SK-N-SH treated with all-trans-retinoic acid at 6 μM for 48 hours (cell line): ENCODE results near the gene RBBP4.
"Not testable (repeated sequence)": the region's sequence is repeated elsewhere in the genome, so short reads cannot be mapped to it uniquely, and the experiment has no call there.

Source experiments
- ATAC-seq: fragments of 200-7000 bp; cut with Tn5 transposase; 3 replicates; pipeline ENCODE4 v1.9.1; 2020; ENCODE audit warnings: mild to moderate bottlenecking, moderate library complexity
- ARNTL ChIP-seq: fragments of 450-650 bp; formaldehyde crosslinking; IDR thresholded peaks from 2 replicates; pipeline ENCODE4 v1.5.0; 2020; ENCODE audit warnings: low read depth, mild to moderate bottlenecking, moderate library complexity, borderline replicate concordance
- BACH2 ChIP-seq: fragments of 250-450 bp; sonication (Bioruptor Pico); IDR thresholded peaks from 2 replicates; pipeline ENCODE4 v1.9.0; 2021; ENCODE audit warnings: mild to moderate bottlenecking, borderline replicate concordance
- CREB5 ChIP-seq: fragments of 250-450 bp; sonication (Bioruptor Pico); IDR thresholded peaks from 2 replicates; pipeline ENCODE4 v1.5.1; 2020; ENCODE audit warnings: low read depth, mild to moderate bottlenecking, moderate library complexity
- CSRNP3 ChIP-seq: fragments of 250-450 bp; sonication (Bioruptor Pico); IDR thresholded peaks from 2 replicates; pipeline ENCODE4 v1.5.1; 2021; ENCODE audit warnings: mild to moderate bottlenecking, moderate library complexity
- GLIS3 ChIP-seq: fragments of 250-450 bp; sonication (Bioruptor Pico); IDR thresholded peaks from 2 replicates; pipeline ENCODE4 v1.5.0; 2020; ENCODE audit warnings: mild to moderate bottlenecking, moderate library complexity
- ISL1 ChIP-seq: fragments of 250-450 bp; sonication (Bioruptor Pico); IDR thresholded peaks from 2 replicates; pipeline ENCODE4 v2.1.2; 2022; ENCODE audit warnings: mild to moderate bottlenecking, moderate library complexity
- PATZ1 ChIP-seq: fragments of 250-450 bp; sonication (Bioruptor Pico); IDR thresholded peaks from 2 replicates; pipeline ENCODE4 v1.8.0; 2020; ENCODE audit warnings: mild to moderate bottlenecking, moderate library complexity, borderline replicate concordance
- POU6F1 ChIP-seq: fragments of 250-450 bp; sonication (Bioruptor Pico); IDR thresholded peaks from 2 replicates; pipeline ENCODE4 v1.8.0; 2021; ENCODE audit warnings: low read depth, mild to moderate bottlenecking, moderate library complexity, borderline replicate concordance
- TCF4 ChIP-seq: fragments of 250-450 bp; sonication (Bioruptor Pico); IDR thresholded peaks from 2 replicates; pipeline ENCODE4 v1.8.0; 2021; ENCODE audit warnings: mild to moderate bottlenecking, moderate library complexity, borderline replicate concordance
- TOX ChIP-seq: fragments of 250-450 bp; sonication (Bioruptor Pico); IDR thresholded peaks from 2 replicates; pipeline ENCODE4 v1.8.0; 2021; ENCODE audit warnings: mild to moderate bottlenecking, moderate library complexity, borderline replicate concordance
- TSHZ2 ChIP-seq: fragments of 250-450 bp; sonication (Bioruptor Pico); IDR thresholded peaks from 2 replicates; pipeline ENCODE4 v1.5.0; 2020; ENCODE audit warnings: mild to moderate bottlenecking, moderate library complexity
- ZFP30 ChIP-seq: fragments of 450-650 bp; formaldehyde crosslinking; IDR thresholded peaks from 2 replicates; pipeline ENCODE4 v1.5.0; 2022; ENCODE audit warnings: mild to moderate bottlenecking, moderate library complexity
- ZNF565 ChIP-seq: fragments of 450-650 bp; formaldehyde crosslinking; conservative IDR thresholded peaks from 2 replicates; pipeline ENCODE4 v1.5.0; 2020; ENCODE audit warnings: low read depth, mild to moderate bottlenecking, moderate library complexity
- ZNF70 ChIP-seq: fragments of 450-650 bp; formaldehyde crosslinking; IDR thresholded peaks from 2 replicates; pipeline ENCODE4 v1.5.0; 2020; ENCODE audit warnings: mild to moderate bottlenecking, moderate library complexity
- ZNF8 ChIP-seq: fragments of 450-650 bp; formaldehyde crosslinking; IDR thresholded peaks from 2 replicates; pipeline ENCODE4 v1.5.0; 2020; ENCODE audit warnings: mild to moderate bottlenecking, moderate library complexity

The RBBP4 gene

GRCh38 chr1:32659581-32659980, 8.6 kb downstream of the RBBP4 start (continued):
- no peak for TF ChIP-seq PATZ1 (CRISPR knock-in tag)
- no peak for TF ChIP-seq ISL1 (CRISPR knock-in tag)
- TF ChIP-seq BACH2 (CRISPR knock-in tag), result no peak
- no peak for TF ChIP-seq ZFP30 (CRISPR knock-in tag)

GRCh38 chr1:32665915-32666314, 14.9 kb downstream of the RBBP4 start:
- ATAC-seq, result no peak
- TF ChIP-seq CSRNP3 (CRISPR knock-in tag), result no peak
- no peak for TF ChIP-seq TCF4
- TF ChIP-seq POU6F1 (CRISPR knock-in tag), result no peak
- no peak for TF ChIP-seq ZNF8 (CRISPR knock-in tag)
- TF ChIP-seq ARNTL, result no peak
- no peak for TF ChIP-seq CREB5
- TF ChIP-seq ZFP30 (CRISPR knock-in tag), result no peak
- TF ChIP-seq GLIS3 (CRISPR knock-in tag), result no peak
- TF ChIP-seq, all 23 proteins: peak for 0

- no peak for TF ChIP-seq GLIS3 (CRISPR knock-in tag)
- no peak for TF ChIP-seq PATZ1 (CRISPR knock-in tag)
- no peak for TF ChIP-seq ZNF70
Observed at GRCh38 chr1:32666901-32667566, 16.0 kb downstream of the RBBP4 start.

GRCh38 chr1:32668716-32669115, 17.7 kb downstream of the RBBP4 start:
- not testable (repeated sequence) for ATAC-seq

More at GRCh38 chr1:32666901-32667566, 16.0 kb downstream of the RBBP4 start:
- no peak for ATAC-seq

GRCh38 chr1:32676945-32677344, 25.9 kb downstream of the RBBP4 start:
- TF ChIP-seq ISL1 (CRISPR knock-in tag) (no peak), TOX (CRISPR knock-in tag) (no peak)
- no peak for ATAC-seq

GRCh38 chr1:32679993-32680392, 29.0 kb downstream of the RBBP4 start:
- ATAC-seq, result not testable (repeated sequence)

- no peak for TF ChIP-seq ZNF565 (CRISPR knock-in tag)
- no peak for TF ChIP-seq TSHZ2 (CRISPR knock-in tag)
- no peak for ATAC-seq
Observed at GRCh38 chr1:32680642-32681041, 29.6 kb downstream of the RBBP4 start.
